ENCODE measurements around the gene DNMT1.
A peak's percentile ranks its signal among the peaks of the same experiment; 100 is the strongest.

DNMT1 gene

DNA sequence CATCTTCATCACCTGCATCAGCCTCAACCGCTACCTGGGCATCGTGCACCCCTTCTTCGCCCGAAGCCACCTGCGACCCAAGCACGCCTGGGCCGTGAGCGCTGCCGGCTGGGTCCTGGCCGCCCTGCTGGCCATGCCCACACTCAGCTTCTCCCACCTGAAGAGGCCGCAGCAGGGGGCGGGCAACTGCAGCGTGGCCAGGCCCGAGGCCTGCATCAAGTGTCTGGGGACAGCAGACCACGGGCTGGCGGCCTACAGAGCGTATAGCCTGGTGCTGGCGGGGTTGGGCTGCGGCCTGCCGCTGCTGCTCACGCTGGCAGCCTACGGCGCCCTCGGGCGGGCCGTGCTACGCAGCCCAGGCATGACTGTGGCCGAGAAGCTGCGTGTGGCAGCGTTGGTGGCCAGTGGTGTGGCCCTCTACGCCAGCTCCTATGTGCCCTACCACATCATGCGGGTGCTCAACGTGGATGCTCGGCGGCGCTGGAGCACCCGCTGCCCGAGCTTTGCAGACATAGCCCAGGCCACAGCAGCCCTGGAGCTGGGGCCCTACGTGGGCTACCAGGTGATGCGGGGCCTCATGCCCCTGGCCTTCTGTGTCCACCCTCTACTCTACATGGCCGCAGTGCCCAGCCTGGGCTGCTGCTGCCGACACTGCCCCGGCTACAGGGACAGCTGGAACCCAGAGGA, 80.6 kb downstream of the DNMT1 start:
- TF ChIP-seq, protein P1, sequence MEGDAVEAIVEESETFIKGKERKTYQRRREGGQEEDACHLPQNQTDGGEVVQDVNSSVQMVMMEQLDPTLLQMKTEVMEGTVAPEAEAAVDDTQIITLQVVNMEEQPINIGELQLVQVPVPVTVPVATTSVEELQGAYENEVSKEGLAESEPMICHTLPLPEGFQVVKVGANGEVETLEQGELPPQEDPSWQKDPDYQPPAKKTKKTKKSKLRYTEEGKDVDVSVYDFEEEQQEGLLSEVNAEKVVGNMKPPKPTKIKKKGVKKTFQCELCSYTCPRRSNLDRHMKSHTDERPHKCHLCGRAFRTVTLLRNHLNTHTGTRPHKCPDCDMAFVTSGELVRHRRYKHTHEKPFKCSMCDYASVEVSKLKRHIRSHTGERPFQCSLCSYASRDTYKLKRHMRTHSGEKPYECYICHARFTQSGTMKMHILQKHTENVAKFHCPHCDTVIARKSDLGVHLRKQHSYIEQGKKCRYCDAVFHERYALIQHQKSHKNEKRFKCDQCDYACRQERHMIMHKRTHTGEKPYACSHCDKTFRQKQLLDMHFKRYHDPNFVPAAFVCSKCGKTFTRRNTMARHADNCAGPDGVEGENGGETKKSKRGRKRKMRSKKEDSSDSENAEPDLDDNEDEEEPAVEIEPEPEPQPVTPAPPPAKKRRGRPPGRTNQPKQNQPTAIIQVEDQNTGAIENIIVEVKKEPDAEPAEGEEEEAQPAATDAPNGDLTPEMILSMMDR (conservative IDR thresholded peaks at IDR 0.05; ENCODE audit: low read depth, low read length), result no peak
- no peak overlapping the region for H3K4me3 ChIP-seq (ENCODE audit: low read depth, low read length)
- no peak for DNase-seq (ENCODE audit: low read depth)

DNA sequence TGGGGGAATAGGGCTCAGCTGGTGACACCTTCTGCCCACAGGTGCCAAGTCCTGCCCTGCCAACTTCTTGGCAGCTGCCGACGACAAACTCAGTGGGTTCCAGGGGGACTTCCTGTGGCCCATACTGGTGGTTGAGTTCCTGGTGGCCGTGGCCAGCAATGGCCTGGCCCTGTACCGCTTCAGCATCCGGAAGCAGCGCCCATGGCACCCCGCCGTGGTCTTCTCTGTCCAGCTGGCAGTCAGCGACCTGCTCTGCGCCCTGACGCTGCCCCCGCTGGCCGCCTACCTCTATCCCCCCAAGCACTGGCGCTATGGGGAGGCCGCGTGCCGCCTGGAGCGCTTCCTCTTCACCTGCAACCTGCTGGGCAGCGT, 81.2 kb downstream of the DNMT1 start:
- DNase-seq (ENCODE audit: low read depth), result no peak
- no peak overlapping the region for H3K4me3 ChIP-seq (ENCODE audit: low read depth, low read length)
- TF ChIP-seq, protein P1 (conservative IDR thresholded peaks at IDR 0.05; ENCODE audit: low read depth, low read length), result no peak

DNA sequence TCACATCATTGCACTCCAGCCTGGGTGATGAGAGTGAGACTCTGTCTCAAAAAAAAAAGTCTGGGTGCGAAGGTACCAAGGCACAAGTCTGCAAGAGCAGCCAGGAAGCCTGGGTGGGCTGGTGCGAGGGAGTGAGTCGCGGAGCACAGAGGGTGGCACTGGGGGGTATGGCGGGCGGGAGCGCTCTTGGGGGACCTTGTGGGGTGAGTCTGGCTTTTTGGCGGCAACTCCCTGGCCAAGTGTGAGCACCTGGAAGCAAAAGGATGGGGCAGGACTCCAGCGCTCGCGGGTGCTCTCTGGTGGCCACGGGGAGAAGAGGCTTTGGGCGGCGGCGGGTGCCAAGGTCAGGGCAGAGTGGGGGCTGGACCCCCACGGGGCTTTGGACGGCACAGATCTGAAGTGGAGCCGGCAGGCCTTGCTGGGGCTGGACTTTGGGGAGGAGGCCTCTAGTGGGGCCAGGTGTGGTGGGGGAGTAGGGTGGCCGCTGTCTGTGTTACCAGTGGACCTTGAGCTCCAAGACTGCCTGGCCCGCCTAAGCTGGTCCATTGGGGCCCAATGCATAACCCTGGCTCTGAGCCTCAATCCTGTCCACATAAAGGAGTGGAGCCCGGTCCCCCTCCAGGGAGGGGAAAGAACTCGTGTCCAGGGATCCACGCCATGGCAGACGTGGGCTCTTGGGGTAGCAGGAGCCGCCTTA, 81.7 kb downstream of the DNMT1 start:
- peak; percentile 44 for DNase-seq (ENCODE audit: low read depth)
- H3K4me3 ChIP-seq (ENCODE audit: low read depth, low read length), result no peak overlapping the region
- TF ChIP-seq, protein P1 (conservative IDR thresholded peaks at IDR 0.05; ENCODE audit: low read depth, low read length), result peak; percentile 78

DNA sequence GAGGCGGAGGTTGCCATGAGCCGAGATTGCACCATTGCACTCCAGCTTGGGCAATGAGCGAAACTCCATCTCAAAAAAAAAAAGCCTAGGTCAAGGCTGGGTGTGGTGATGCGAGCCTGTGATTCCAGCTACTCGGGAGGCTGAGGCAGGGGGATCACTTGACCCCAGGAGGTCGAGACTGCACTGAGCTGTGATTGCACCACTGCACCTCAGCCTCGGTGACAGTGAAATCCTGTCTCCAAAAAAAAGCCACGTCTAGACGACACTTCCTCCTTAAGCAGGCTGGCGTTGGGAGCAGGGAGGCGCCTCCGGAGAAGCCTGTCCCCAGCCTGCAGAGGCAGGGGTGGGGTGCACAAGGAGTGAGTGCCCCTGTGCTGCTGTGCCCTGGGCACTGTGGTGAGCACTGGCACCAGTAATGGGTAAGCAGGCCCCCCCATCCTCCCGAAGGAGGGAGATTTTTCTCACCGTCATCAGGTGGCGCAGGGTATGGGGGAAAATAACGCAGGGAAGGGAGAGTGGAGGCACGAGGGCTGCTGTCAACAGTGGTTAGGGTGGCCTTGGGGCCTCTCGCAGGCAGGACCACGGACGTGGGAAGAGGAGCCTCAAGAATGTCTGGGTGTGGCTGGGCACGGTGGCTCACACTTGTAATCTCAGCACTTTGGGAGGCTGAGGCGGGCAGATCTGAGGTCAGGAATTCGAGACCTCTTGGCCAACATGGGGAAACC, 82.6 kb downstream of the DNMT1 start:
- TF ChIP-seq, protein P1 (conservative IDR thresholded peaks at IDR 0.05; ENCODE audit: low read depth, low read length), result no peak
- no peak overlapping the region for H3K4me3 ChIP-seq (ENCODE audit: low read depth, low read length)
- DNase-seq (ENCODE audit: low read depth), result peak; percentile 33

DNA sequence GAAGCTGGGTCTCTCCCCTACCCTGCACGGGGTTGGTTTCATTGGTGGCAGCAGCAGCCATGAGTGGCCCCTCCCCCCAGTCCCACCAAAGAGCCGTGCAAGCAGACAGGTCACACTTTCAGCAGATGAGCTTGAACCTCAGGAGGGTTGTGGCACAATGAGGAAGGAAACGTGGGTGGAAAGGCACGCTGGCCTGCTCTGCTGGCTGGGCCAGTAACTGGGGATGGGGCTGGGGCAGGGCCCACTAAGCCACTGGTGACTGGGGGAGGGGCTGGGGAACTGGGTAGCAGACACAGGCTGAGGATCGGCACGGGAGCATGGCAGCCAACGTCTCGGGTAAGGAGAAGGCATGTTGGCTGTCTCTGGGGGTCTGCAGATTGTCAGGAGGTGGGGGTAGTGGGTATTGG, 83.3 kb downstream of the DNMT1 start, which contains the start of gene P2RY11:
TSS of gene P2RY11 (plus strand) at position 289 of the 407 bp plus-strand sequence. CDS start at position 318, 29 bp downstream.
- no peak within 1 kb of the TSS for H3K4me3 ChIP-seq (ENCODE audit: low read depth, low read length)
- TF ChIP-seq, protein P1 (conservative IDR thresholded peaks at IDR 0.05; ENCODE audit: low read depth, low read length), result no peak
- DNase-seq (ENCODE audit: low read depth), result no peak

DNA sequence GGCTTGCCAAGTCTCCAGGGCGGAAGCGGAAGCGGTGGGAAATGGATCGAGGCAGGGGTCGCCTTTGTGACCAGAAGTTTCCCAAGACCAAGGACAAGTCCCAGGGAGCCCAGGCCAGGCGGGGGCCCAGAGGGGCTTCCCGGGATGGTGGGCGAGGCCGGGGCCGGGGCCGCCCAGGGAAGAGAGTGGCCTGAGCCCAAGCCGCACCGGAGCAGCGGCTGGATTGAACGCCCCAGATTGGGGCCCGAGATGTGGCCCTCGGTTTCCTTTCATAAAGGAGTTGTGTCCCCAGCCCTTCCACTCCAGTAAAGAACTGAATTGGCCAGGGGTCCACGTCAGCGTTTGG, 83.8 kb downstream of the DNMT1 start:
- H3K4me3 ChIP-seq (ENCODE audit: low read depth, low read length), result no peak overlapping the region
- no peak for DNase-seq (ENCODE audit: low read depth)
- TF ChIP-seq, protein P1 (conservative IDR thresholded peaks at IDR 0.05; ENCODE audit: low read depth, low read length), result no peak
